Upper lobe of left lung (tissue), 4 donors: ENCODE data around the gene NLRP1.

Experiments
- CTCF ChIP-seq, 6 experiments: fragments of 450-650 bp in 4 of 6; fragments of 200-600 bp in 2 of 6; sonication (generic) in 2 of 6; IDR thresholded peaks; one replicate each; pipeline ENCODE4 v1.5.1; 2016 to 2019; ENCODE audit warnings: antibody characterized with exemption in 6 of 6
- EP300 ChIP-seq, 4 donors: sonication (generic); formaldehyde crosslinking; IDR thresholded peaks; one replicate each; pipeline ENCODE4 v1.5.1; 2017; ENCODE audit warnings: antibody characterized with exemption in 4 of 4, control low read depth in 2 of 4
- POLR2A ChIP-seq, 4 donors: fragments of 450-650 bp; IDR thresholded peaks; one replicate each; pipeline ENCODE4 v1.5.1; 2016 to 2017; ENCODE audit warnings: antibody characterized with exemption in 4 of 4, mild to moderate bottlenecking in 2 of 4
- POLR2AphosphoS5 ChIP-seq, 2 donors: sonication (generic); formaldehyde crosslinking; IDR thresholded peaks; one replicate each; pipeline ENCODE4 v1.5.1; 2017; ENCODE audit warnings: antibody characterized with exemption in 2 of 2

DNA sequence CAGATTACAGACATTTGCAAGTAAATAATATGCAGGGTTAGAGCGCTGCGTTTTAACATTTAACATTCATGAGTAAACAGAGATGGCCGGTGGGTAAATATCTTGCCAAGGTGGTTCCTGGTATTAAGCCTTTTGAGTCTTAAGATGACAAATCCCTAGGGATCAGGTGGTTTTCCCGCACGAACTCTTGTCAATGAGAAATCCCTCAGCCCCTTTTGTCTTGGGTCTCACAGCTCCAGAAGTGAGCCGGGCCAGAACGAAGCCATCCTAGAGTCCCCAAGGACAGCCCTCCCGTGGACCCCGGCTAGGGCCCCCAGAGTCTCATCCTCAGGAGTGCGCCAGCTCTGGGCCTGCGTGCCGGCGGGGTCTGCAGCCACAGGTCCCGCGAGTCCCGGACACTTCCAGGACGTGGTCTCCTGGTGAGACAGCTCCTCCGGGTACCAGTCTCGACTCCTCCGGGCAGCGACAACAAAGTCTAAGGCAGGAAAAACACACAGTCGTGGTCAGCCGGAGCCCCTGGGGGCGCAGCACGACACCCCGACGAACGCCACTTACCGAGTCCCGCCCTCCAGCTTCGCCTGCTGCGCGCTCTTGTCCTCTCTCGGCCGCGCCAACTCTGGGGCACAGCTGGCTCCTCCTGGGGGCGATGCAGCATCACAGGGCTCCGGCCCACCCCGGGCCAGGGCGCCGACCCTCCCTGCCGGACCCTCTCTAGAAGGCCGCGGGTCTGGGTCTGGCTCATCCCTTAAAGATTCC lies 84.7 kb downstream of the NLRP1 start:
- TF ChIP-seq CTCF (IDR thresholded peaks at IDR 0.05) (no peak), POLR2AphosphoS5 (IDR thresholded peaks at IDR 0.05) (no peak), EP300 (IDR thresholded peaks at IDR 0.05) (no peak), POLR2A (IDR thresholded peaks at IDR 0.05) (no peak)
